K562 (cell line): ENCODE measurements around the gene NUAK2. TPM values are rescaled to one million over a fixed set of nuclear protein-coding genes. Genes with fewer than 3 reads are reported as not detected.
A peak's percentile ranks its signal among the peaks of the same experiment; 100 is the strongest.

ENCODE experiments used
- ARID1B ChIP-seq: fragments of 450-650 bp; IDR thresholded peaks from 2 replicates; pipeline ENCODE4 v1.6.1; 2016; ENCODE audit warnings: antibody characterized with exemption, mild to moderate bottlenecking, inconsistent platforms
- CEBPG ChIP-seq, 3 experiments: fragments of 200-800 bp in 1 of 3; sonication (Bioruptor generic) in 1 of 3; sonication (generic) in 1 of 3; formaldehyde crosslinking in 1 of 3; IDR thresholded peaks in 2 of 3; conservative IDR thresholded peaks in 1 of 3; 2 replicates each; pipeline versions ENCODE4 v1.6.1 to v1.8.0; 2016 to 2022; ENCODE audit warnings: missing compliant biosample characterization in 2 of 3, missing genetic modification characterization in 2 of 3, mild to moderate bottlenecking in 1 of 3, missing genetic modification reagents in 1 of 3
- ETV5 ChIP-seq: sonication (generic); formaldehyde crosslinking; IDR thresholded peaks from 2 replicates; pipeline ENCODE4 v1.4.0; 2020; ENCODE audit warnings: low read depth, mild to moderate bottlenecking, missing genetic modification reagents
- MBD2 ChIP-seq: sonication (generic); IDR thresholded peaks from 2 replicates; pipeline ENCODE4 v1.6.1; 2016; ENCODE audit warnings: low read depth, borderline replicate concordance
- MTA1 ChIP-seq: fragments of 450-650 bp; IDR thresholded peaks from 2 replicates; pipeline ENCODE4 v1.6.1; 2017; ENCODE audit warnings: borderline replicate concordance
- NRF1 ChIP-seq, 2 experiments: fragments of 450-650 bp; IDR thresholded peaks in 1 of 2; conservative IDR thresholded peaks in 1 of 2; 2 replicates each; pipeline ENCODE4 v1.6.1; 2014; ENCODE audit warnings: mild to moderate bottlenecking in 2 of 2
- PHF20 ChIP-seq: fragments of 450-650 bp; IDR thresholded peaks from 2 replicates; pipeline ENCODE4 v1.6.1; 2018; ENCODE audit not compliant: partially characterized antibody
- POLR2AphosphoS2 ChIP-seq: IDR thresholded peaks from 2 replicates; pipeline ENCODE4 v1.6.1; 2012; ENCODE audit warnings: low read length, improper control_type of control experiment
- RBM25 ChIP-seq: fragments of 200-400 bp; formaldehyde crosslinking; IDR thresholded peaks from 2 replicates; pipeline ENCODE4 v1.6.1; 2018; ENCODE audit warnings: low read length, low read depth, moderate library complexity; ENCODE audit not compliant: severe bottlenecking
- RHOXF2B ChIP-seq: fragments of 250-450 bp; sonication (Bioruptor Pico); conservative IDR thresholded peaks from 2 replicates; pipeline ENCODE4 v1.5.1; 2021
- SIRT6 ChIP-seq: IDR thresholded peaks from one replicate; pipeline ENCODE4 v1.6.1; 2012; ENCODE audit warnings: low read depth, mild to moderate bottlenecking, control low read depth, inconsistent platforms, low read length, moderate library complexity
- SLC30A9 ChIP-seq: fragments of 250-450 bp; sonication (Bioruptor Pico); IDR thresholded peaks from 2 replicates; pipeline ENCODE4 v1.8.0; 2022; ENCODE audit warnings: mild to moderate bottlenecking, moderate library complexity
- STAG1 ChIP-seq: sonication (generic); formaldehyde crosslinking; IDR thresholded peaks from 2 replicates; pipeline ENCODE4 v1.5.0; 2020; ENCODE audit warnings: missing genetic modification reagents, borderline replicate concordance
- TRIM28 ChIP-seq: fragments of 450-650 bp; IDR thresholded peaks from 2 replicates; pipeline ENCODE4 v1.6.1; 2017
- ZNF217 ChIP-seq: sonication (generic); formaldehyde crosslinking; IDR thresholded peaks from 2 replicates; pipeline ENCODE4 v1.8.0; 2022; ENCODE audit warnings: mild to moderate bottlenecking, missing genetic modification reagents
- ZNF384 ChIP-seq: IDR thresholded peaks from 2 replicates; pipeline ENCODE4 v1.6.1; 2012; ENCODE audit warnings: low read depth, low read length, improper control_type of control experiment
- polyA plus RNA-seq, 8 experiments: library from polyadenylated mRNA; depleted of rRNA in 4 of 8; stranded (reverse) in 5 of 8; unstranded in 3 of 8; fragments of >200 nt; fragmentation: Nextera tagmentation in 2 of 8; fragmentation: Illumina TruSeq in 1 of 8; extraction: Ambion mirVana in 2 of 8; extraction: Trizol in 1 of 8; gene quantifications; 2 replicates each; pipeline versions ENCODE4 v1.2.1 to v1.2.3, GENCODE V29; 2011 to 2014; ENCODE audit warnings: inconsistent platforms in 1 of 8, missing spikeins in 1 of 8
- total RNA-seq, 7 experiments: library from RNA; depleted of rRNA in 6 of 7; stranded (reverse); fragments of >200 nt in 6 of 7; fragmentation: Illumina TruSeq in 2 of 7; extraction: Trizol in 2 of 7; gene quantifications; 2 replicates each; pipeline versions ENCODE4 v1.2.1 to v1.2.3, GENCODE V29; 2011 to 2021; ENCODE audit warnings: low replicate concordance in 1 of 7
- TF ChIP-seq, protein P1 (sequence below): fragments of 450-650 bp; formaldehyde crosslinking; IDR thresholded peaks from 2 replicates; pipeline ENCODE4 v1.4.0; 2022; ENCODE audit warnings: mild to moderate bottlenecking, moderate library complexity
- TF ChIP-seq, protein P2 (sequence below): fragments of 250-450 bp; sonication (Bioruptor Pico); IDR thresholded peaks from 2 replicates; pipeline ENCODE4 v1.8.0; 2021; ENCODE audit warnings: mild to moderate bottlenecking, moderate library complexity
- TF ChIP-seq, protein P3 (sequence below): sonication (generic); formaldehyde crosslinking; IDR thresholded peaks from 2 replicates; pipeline ENCODE4 v1.8.0; 2022; ENCODE audit warnings: missing genetic modification reagents, mild to moderate bottlenecking, moderate library complexity, borderline replicate concordance
- TF ChIP-seq, protein P4 (sequence below): sonication (generic); formaldehyde crosslinking; IDR thresholded peaks from 2 replicates; pipeline ENCODE4 v1.9.0; 2022; ENCODE audit warnings: mild to moderate bottlenecking, missing genetic modification reagents
- TF ChIP-seq, protein P5 (sequence below): fragments of 450-650 bp; IDR thresholded peaks from 2 replicates; pipeline ENCODE4 v1.6.1; 2016; ENCODE audit warnings: missing biosample characterization, missing genetic modification characterization
- TF ChIP-seq, protein P6 (sequence below): fragments of 250-450 bp; sonication (Bioruptor Pico); IDR thresholded peaks from 2 replicates; pipeline ENCODE4 v1.4.0; 2020; ENCODE audit warnings: borderline replicate concordance

Gene NUAK2
- total and polyA plus RNA-seq, 9 of the 15 experiments (the other 6 are each of a cell fraction or from before 2014, with no cell fraction given), result 0.04 to 0.44 (median 0.14) TPM

DNA sequence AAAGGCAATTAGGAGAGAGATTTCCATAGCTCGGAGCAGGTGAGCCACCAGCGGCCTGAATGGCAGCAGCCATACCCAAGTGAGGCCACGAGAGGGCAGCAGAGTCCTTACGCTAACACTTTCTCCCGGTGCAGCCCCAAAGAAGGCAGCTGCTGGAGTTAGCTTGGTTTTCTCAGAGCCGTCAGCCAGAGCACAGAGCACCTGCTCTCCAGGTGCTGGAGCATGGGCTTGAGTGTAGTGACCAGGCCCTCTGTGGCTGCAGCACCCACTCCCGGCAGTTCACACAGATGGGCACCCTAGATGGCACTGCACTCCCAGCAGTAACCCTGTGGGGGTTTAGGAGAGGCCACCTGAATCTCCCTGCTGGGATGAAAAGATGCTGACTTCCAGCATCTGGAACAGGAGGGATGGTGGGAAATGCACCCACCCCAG lies 48.0 kb downstream of the NUAK2 start (continued):
- TF ChIP-seq ZNF217 (no peak), RHOXF2B (CRISPR knock-in tag) (no peak), RBM25 (no peak), MTA1 (no peak), SIRT6 (no peak), POLR2AphosphoS2 (no peak), SLC30A9 (CRISPR knock-in tag) (no peak), CEBPG (CRISPR knock-in tag; IDR thresholded peaks at IDR 0.05) (no peak; the same call in 1 of the 2 replicates), CEBPG (tag; conservative IDR thresholded peaks at IDR 0.05 in 1 of 2, IDR thresholded peaks at IDR 0.05 in 1 of 2) (no peak), ETV5 (CRISPR knock-in tag) (peak; percentile 47; the same call in 1 of the 2 replicates), MBD2 (no peak), ARID1B (no peak), ZNF384 (0 out of 2 replicates have a peak, but pooled peaks have one; percentile 5), STAG1 (peak; percentile 53; the same call in 1 of the 2 replicates), NRF1 (conservative IDR thresholded peaks at IDR 0.05 in 1 of 2, IDR thresholded peaks at IDR 0.05 in 1 of 2) (no peak), TRIM28 (no peak), PHF20 (no peak)
- TF ChIP-seq, protein P1, sequence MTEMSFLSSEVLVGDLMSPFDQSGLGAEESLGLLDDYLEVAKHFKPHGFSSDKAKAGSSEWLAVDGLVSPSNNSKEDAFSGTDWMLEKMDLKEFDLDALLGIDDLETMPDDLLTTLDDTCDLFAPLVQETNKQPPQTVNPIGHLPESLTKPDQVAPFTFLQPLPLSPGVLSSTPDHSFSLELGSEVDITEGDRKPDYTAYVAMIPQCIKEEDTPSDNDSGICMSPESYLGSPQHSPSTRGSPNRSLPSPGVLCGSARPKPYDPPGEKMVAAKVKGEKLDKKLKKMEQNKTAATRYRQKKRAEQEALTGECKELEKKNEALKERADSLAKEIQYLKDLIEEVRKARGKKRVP (CRISPR knock-in tag), result 0 out of 2 replicates have a peak, but pooled peaks have one; percentile 8
- TF ChIP-seq, protein P2, sequence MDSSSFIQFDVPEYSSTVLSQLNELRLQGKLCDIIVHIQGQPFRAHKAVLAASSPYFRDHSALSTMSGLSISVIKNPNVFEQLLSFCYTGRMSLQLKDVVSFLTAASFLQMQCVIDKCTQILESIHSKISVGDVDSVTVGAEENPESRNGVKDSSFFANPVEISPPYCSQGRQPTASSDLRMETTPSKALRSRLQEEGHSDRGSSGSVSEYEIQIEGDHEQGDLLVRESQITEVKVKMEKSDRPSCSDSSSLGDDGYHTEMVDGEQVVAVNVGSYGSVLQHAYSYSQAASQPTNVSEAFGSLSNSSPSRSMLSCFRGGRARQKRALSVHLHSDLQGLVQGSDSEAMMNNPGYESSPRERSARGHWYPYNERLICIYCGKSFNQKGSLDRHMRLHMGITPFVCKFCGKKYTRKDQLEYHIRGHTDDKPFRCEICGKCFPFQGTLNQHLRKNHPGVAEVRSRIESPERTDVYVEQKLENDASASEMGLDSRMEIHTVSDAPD (CRISPR knock-in tag), result no peak
- TF ChIP-seq, protein P3, sequence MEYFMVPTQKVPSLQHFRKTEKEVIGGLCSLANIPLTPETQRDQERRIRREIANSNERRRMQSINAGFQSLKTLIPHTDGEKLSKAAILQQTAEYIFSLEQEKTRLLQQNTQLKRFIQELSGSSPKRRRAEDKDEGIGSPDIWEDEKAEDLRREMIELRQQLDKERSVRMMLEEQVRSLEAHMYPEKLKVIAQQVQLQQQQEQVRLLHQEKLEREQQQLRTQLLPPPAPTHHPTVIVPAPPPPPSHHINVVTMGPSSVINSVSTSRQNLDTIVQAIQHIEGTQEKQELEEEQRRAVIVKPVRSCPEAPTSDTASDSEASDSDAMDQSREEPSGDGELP (CRISPR knock-in tag), result peak; percentile 67; the same call in 1 of the 2 replicates
- TF ChIP-seq, protein P4, sequence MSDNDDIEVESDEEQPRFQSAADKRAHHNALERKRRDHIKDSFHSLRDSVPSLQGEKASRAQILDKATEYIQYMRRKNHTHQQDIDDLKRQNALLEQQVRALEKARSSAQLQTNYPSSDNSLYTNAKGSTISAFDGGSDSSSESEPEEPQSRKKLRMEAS (CRISPR knock-in tag), result peak; percentile 49; the same call in 1 of the 2 replicates
- TF ChIP-seq, protein P5, sequence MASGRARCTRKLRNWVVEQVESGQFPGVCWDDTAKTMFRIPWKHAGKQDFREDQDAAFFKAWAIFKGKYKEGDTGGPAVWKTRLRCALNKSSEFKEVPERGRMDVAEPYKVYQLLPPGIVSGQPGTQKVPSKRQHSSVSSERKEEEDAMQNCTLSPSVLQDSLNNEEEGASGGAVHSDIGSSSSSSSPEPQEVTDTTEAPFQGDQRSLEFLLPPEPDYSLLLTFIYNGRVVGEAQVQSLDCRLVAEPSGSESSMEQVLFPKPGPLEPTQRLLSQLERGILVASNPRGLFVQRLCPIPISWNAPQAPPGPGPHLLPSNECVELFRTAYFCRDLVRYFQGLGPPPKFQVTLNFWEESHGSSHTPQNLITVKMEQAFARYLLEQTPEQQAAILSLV (tag), result no peak
- TF ChIP-seq, protein P6, sequence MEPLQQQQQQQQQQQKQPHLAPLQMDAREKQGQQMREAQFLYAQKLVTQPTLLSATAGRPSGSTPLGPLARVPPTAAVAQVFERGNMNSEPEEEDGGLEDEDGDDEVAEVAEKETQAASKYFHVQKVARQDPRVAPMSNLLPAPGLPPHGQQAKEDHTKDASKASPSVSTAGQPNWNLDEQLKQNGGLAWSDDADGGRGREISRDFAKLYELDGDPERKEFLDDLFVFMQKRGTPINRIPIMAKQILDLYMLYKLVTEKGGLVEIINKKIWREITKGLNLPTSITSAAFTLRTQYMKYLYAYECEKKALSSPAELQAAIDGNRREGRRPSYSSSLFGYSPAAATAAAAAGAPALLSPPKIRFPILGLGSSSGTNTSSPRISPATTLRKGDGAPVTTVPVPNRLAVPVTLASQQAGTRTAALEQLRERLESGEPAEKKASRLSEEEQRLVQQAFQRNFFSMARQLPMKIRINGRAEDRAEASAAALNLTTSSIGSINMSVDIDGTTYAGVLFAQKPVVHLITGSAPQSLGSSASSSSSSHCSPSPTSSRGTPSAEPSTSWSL (CRISPR knock-in tag), result no peak
